MV-4-11 (cell line): ENCODE data around the gene HSD17B11.
"Not testable (repeated sequence)": the region's sequence is repeated elsewhere in the genome, so short reads cannot be mapped to it uniquely, and the experiment has no call there.

ENCODE experiments used
- DNase-seq: peaks from one replicate; lab custom pipeline; 2025; lab: John Stamatoyannopoulos, UW

The HSD17B11 gene

DNA sequence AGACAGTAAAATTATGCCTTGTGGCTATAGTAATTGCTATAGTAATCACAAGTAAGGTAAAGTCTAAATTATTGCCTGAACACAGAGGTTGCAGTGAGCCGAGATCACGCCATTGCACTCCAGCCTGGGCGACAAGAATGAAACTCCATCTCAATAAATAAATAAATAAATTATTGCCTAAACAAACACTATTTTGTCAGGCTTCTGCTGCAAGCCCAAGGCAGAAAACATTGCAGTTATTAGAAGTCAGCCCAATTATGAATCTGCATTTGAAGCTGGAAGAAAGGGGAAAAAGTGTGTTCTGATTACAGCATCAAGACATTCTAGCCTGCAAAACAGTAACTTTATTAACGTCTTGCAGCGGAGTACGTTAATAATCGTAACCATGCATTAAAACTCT, 85.4 kb downstream of the HSD17B11 start:
- DNase-seq: no peak

DNA sequence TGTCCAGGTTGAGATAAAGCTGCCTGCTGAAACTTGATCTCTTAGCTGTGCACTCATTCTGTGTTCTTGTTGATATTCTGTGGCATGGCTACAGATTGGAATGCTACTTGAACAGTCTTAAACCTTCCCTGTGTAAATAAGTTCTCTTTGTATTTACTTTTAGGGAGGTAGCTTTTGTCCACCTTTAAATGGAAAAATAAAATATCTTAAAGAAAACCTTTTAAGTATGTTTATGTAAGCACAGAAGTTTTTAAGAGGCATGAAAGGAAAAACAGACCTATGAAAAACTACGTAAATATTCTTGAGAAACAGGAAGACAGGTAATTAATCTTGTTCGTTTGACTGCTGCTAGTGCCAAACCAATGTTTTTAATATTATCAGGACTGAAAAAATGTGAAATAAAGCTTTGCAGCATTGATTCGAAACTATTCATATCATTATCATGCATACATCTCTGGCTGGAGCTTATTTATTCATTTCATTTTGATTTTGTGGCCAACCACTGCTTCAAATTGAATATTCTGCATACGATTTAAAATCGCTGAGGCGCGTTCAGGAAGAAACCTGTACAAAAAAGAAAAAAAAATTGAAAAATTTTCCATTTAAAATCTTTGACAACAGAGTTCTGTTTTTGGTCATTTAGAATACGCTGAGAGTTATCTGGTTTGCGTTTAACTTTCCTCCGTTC, 86.1 kb downstream of the HSD17B11 start:
- DNase-seq: no peak

DNA sequence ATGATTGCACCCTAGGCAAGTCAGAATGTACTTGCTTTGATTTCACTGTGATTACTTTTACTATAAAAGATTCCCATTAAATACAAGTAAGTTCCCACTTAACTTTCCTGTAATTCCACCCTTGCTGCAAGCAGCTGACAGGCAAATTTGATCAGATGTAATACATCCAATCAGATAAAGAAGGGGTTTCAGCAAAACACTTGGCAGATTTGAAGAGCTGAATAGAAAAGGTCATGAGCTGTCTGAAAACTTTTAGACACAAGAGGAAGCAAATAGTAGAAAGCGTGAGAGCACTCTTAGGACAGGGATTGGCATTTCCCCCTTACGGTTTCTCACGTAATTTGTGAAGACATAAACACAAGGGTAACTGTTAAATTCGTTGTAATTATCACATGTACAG, 91.1 kb downstream of the HSD17B11 start:
- DNase-seq: no peak

DNA sequence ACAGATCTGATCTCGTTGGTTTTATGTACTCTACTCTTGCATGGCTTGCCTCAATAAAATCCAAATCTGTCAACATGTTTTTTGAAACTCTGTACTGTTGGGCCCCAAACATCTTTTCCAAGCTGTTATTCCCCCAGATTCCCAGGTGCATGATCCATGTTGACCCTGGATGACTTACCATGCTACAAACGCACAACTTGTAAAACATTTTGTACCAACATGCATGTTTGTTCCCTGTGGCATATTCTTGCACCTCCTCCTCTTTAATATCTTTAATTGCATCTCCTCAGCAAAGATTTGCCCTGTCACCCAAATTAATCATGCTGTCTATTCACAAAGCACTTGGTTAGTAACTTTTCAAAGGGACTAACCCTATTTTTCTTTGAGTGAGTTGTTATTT, 92.6 kb downstream of the HSD17B11 start:
- DNase-seq: no peak

DNA sequence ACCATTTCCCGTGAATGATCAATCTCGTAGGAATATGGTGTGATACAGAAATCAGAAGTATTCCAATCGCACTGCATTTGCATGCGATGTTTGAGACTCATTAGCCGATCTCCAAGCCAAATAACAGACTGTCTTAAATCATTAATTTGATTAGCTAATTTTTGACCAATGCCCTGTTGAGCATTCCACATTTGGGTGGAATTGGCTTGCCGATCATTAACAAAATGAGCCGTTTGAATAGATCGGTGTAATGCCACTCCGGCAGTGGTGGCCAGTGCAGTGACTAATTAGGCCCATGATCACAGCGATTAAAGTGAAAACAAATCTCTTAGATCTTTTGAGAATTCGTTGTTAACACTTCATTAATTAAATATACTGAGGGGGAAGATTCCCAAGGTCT, 96.1 kb downstream of the HSD17B11 start:
- DNase-seq: not testable (repeated sequence)

DNA sequence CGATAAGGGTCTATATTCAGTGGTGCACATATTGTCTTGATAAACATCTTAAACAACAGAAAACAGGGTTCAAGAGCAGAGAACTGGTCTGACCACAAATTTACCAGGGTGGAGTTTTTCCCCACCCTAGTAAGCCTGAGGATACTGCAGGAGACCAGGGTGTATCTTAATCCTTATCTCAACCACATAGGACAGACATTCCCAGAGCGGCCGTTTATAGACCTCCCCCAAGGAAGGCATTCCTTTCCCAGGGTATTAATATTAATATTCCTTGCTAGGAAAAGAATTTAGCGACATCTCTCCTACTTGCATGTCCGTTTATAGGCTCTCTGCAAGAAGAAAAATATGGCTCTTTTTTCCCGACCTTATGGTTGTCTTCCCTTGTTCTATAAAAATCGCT, 97.1 kb downstream of the HSD17B11 start:
- DNase-seq: not testable (repeated sequence)

DNA sequence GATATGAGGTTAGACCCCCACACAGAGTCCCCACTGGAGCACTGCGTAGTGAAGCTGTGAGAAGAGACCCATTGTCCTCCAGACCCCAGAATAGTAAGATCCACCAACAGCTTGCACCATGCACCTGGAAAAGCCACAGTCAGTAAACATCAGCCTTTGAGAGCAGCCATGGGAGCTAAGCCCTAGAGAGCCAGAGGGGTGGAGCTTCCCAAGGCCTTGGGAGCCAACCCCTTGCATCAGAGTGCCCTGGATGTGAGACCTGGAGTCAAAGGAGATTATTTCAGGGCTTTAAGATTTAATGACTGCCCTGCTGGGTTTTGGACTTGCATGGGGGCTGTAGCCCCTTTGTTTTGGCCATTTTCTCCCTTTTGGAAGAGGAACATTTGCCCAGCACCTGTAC, 104.0 kb downstream of the HSD17B11 start:
- no peak for DNase-seq
